Mesodermal cell (in vitro differentiated cells): ENCODE data around the gene IRS2.

Experiments used
- H3K27ac ChIP-seq: 2 replicates; pipeline ENCODE4 v1.7.0; 2013; ENCODE audit warnings: mild to moderate bottlenecking, low read depth, low read length, moderate library complexity; ENCODE audit not compliant: severe bottlenecking
- H3K36me3 ChIP-seq: 2 replicates; pipeline ENCODE4 v1.7.1; 2013; ENCODE audit warnings: mild to moderate bottlenecking, low read length, moderate library complexity; ENCODE audit not compliant: control insufficient read depth, insufficient read depth
- H3K4me1 ChIP-seq: one replicate; pipeline ENCODE4 v1.7.1; 2013; ENCODE audit warnings: mild to moderate bottlenecking, low read length; ENCODE audit not compliant: insufficient read depth, control insufficient read depth, poor library complexity, severe bottlenecking
- H3K4me3 ChIP-seq: 2 replicates; pipeline ENCODE4 v1.7.0; 2013; ENCODE audit warnings: low read length, control low read depth, mild to moderate bottlenecking; ENCODE audit not compliant: insufficient read depth, poor library complexity, severe bottlenecking; ENCODE audit errors: extremely low read depth
- H3K9me3 ChIP-seq: 2 replicates; pipeline ENCODE4 v1.7.1; 2013; ENCODE audit warnings: mild to moderate bottlenecking, low read length, moderate library complexity; ENCODE audit not compliant: control insufficient read depth
- WGBS, 2 experiments: methylation state at CpG; one replicate each; pipeline ENCODE4 v1.1.5; 2013; ENCODE audit warnings: missing lambda C conversion rate in 2 of 2; ENCODE audit not compliant: insufficient coverage in 2 of 2; 5-methylcytosine and 5-hydroxymethylcytosine counted together

The IRS2 gene

GRCh38 chr13:109730812-109731335 is 55.5 kb downstream of the IRS2 start:
- 86 to 92% methylated on average over 9 to 11 of the region's 13 CpGs for WGBS, 2 experiments
- Histone ChIP-seq H3K27ac (no peak overlapping the region), H3K4me3 (no peak overlapping the region), H3K9me3 (no peaks in the 10 kb centered on the region), H3K4me1 (peaks cover 11% of the 10 kb centered on the region), H3K36me3 (no peaks in the 10 kb centered on the region)

GRCh38 chr13:109728791-109729731 is 57.3 kb downstream of the IRS2 start:
- H3K4me3 ChIP-seq: no peak overlapping the region
- H3K27ac ChIP-seq: peak overlapping the region; percentile 66
- H3K9me3 ChIP-seq: no peaks in the 10 kb centered on the region
- H3K36me3 ChIP-seq: no peaks in the 10 kb centered on the region
- WGBS, 2 experiments: 76 to 79% methylated on average over 15 to 16 of the region's 17 CpGs
- peaks cover 11% of the 10 kb centered on the region for H3K4me1 ChIP-seq

GRCh38 chr13:109728061-109728460 is 58.3 kb downstream of the IRS2 start:
- WGBS, 2 experiments: 93 to 98% methylated on average over 10 of the region's 10 CpGs
- Histone ChIP-seq H3K9me3 (no peaks in the 10 kb centered on the region), H3K36me3 (no peaks in the 10 kb centered on the region), H3K4me3 (no peak overlapping the region), H3K27ac (no peak overlapping the region), H3K4me1 (peaks cover 11% of the 10 kb centered on the region)

GRCh38 chr13:109727251-109727650 is 59.1 kb downstream of the IRS2 start:
- Histone ChIP-seq H3K36me3 (no peaks in the 10 kb centered on the region), H3K4me1 (peaks cover 11% of the 10 kb centered on the region), H3K27ac (no peak overlapping the region), H3K9me3 (no peaks in the 10 kb centered on the region), H3K4me3 (no peak overlapping the region)
- 94 to 97% methylated on average over 3 to 5 of the region's 5 CpGs for WGBS, 2 experiments

GRCh38 chr13:109725995-109726637 is 60.3 kb downstream of the IRS2 start:
- Histone ChIP-seq H3K36me3 (no peaks in the 10 kb centered on the region), H3K4me3 (no peak overlapping the region), H3K27ac (no peak overlapping the region), H3K4me1 (peaks cover 11% of the 10 kb centered on the region), H3K9me3 (no peaks in the 10 kb centered on the region)
- 91 to 93% methylated on average over 7 of the region's 7 CpGs for WGBS, 2 experiments

GRCh38 chr13:109725297-109725696 is 61.1 kb downstream of the IRS2 start:
- WGBS, 2 experiments: 73 to 100% methylated on average over 1 to 2 of the region's 4 CpGs
- Histone ChIP-seq H3K4me3 (no peak overlapping the region), H3K9me3 (no peaks in the 10 kb centered on the region), H3K36me3 (no peaks in the 10 kb centered on the region), H3K27ac (no peak overlapping the region), H3K4me1 (peaks cover 11% of the 10 kb centered on the region)

- 92 to 97% methylated on average over 4 to 6 of the region's 6 CpGs for WGBS, 2 experiments
Measured at GRCh38 chr13:109724603-109725002, 61.8 kb downstream of the IRS2 start.

GRCh38 chr13:109723046-109723445 is 63.3 kb downstream of the IRS2 start:
- Histone ChIP-seq H3K4me1 (no peaks in the 10 kb centered on the region), H3K9me3 (no peaks in the 10 kb centered on the region), H3K27ac (no peak overlapping the region), H3K4me3 (no peak overlapping the region), H3K36me3 (no peaks in the 10 kb centered on the region)
- WGBS, 2 experiments: 90 to 100% methylated on average over 2 of the region's 3 CpGs

More at GRCh38 chr13:109724603-109725002, 61.8 kb downstream of the IRS2 start:
- no peaks in the 10 kb centered on the region for H3K36me3 ChIP-seq
- H3K4me1 ChIP-seq: peaks cover 7% of the 10 kb centered on the region
- H3K27ac ChIP-seq: no peak overlapping the region
- no peak overlapping the region for H3K4me3 ChIP-seq
- H3K9me3 ChIP-seq: no peaks in the 10 kb centered on the region

GRCh38 chr13:109722068-109722467 is 64.3 kb downstream of the IRS2 start:
- Histone ChIP-seq H3K27ac (no peak overlapping the region), H3K4me3 (no peak overlapping the region), H3K9me3 (no peaks in the 10 kb centered on the region), H3K4me1 (no peaks in the 10 kb centered on the region), H3K36me3 (no peaks in the 10 kb centered on the region)
- 77 to 94% methylated on average over 3 of the region's 6 CpGs for WGBS, 2 experiments

GRCh38 chr13:109720758-109721184 is 65.6 kb downstream of the IRS2 start:
- Histone ChIP-seq H3K4me1 (no peaks in the 10 kb centered on the region), H3K4me3 (no peak overlapping the region), H3K9me3 (no peaks in the 10 kb centered on the region), H3K36me3 (no peaks in the 10 kb centered on the region), H3K27ac (no peak overlapping the region)
- WGBS, 2 experiments: 92 to 93% methylated on average over 3 of the region's 5 CpGs
